Panc1 (cell line): ENCODE data around the gene AGPAT3.

ENCODE experiments used
- CTCF ChIP-seq: fragments of 450-650 bp; IDR thresholded peaks from 2 replicates; pipeline ENCODE4 v1.5.1; 2017; ENCODE audit warnings: mild to moderate bottlenecking
- POLR2AphosphoS5 ChIP-seq: IDR thresholded peaks from 2 replicates; pipeline ENCODE4 v1.6.1; 2012; ENCODE audit warnings: mild to moderate bottlenecking, low read depth, low read length, moderate library complexity
- REST ChIP-seq, 2 experiments: IDR thresholded peaks; 2 replicates each; pipeline ENCODE4 v1.6.1; 2011 to 2012; ENCODE audit warnings: low read depth in 2 of 2, control low read depth in 1 of 2, low read length in 1 of 2, mild to moderate bottlenecking in 1 of 2, moderate library complexity in 1 of 2; ENCODE audit not compliant: insufficient read depth in 1 of 2
- SIN3A ChIP-seq: IDR thresholded peaks from 2 replicates; pipeline ENCODE4 v1.6.1; 2012; ENCODE audit warnings: low read depth, mild to moderate bottlenecking, low read length, moderate library complexity, borderline replicate concordance; ENCODE audit not compliant: insufficient read depth
- TCF7L2 ChIP-seq: IDR thresholded peaks from 2 replicates; pipeline ENCODE4 v1.6.1; 2011; ENCODE audit warnings: mild to moderate bottlenecking, low read depth, low read length, inconsistent platforms

- no peak for TF ChIP-seq SIN3A
- TF ChIP-seq CTCF = no peak
- TF ChIP-seq POLR2AphosphoS5 = no peak
- TF ChIP-seq REST (IDR thresholded peaks at IDR 0.05; ENCODE audit: insufficient read depth in 1 of 2, low read depth in 2 of 2, low read length in 1 of 2) = no peak
- TF ChIP-seq TCF7L2 = no peak
These were observed 120.7 kb downstream of the AGPAT3 start for GRCh38 chr21:43985690-43986251.
